A673 (cell line): ENCODE results near the gene PPM1E.

ENCODE experiments used
- EZH2 ChIP-seq: fragments of 200-600 bp; sonication (generic); IDR thresholded peaks from 2 replicates; pipeline ENCODE4 v1.6.1; 2017; ENCODE audit warnings: borderline replicate concordance, low read depth, mild to moderate bottlenecking, mixed read lengths, antibody characterized with exemption, low read length; ENCODE audit not compliant: poor library complexity, severe bottlenecking
- TF ChIP-seq, protein P1 (sequence below): fragments of 300-800, 200-600 bp; sonication (generic); conservative IDR thresholded peaks from 2 replicates; pipeline ENCODE4 v1.5.1; 2017; ENCODE audit warnings: low read depth, mild to moderate bottlenecking, antibody characterized with exemption, low read length, moderate library complexity, mixed read lengths

DNA sequence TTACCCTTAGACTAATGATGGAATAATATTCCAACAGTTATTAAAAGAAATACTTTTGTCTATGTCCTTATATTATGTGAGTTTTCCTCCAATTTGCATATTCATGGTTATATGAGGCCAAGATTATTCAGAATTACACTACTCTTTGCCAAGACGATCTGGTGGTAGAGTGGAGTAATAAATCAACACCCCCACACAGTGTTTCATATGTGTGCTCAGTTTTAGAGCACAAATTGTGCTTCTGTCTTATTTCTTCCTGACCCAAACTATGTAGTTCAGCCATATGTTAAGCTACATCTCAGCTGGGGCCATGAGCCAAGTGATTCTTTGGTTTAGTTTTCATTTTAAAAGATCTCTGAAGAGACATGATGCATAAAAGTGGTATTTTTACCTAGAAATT, 26.9 kb upstream of the PPM1E start:
- TF ChIP-seq, protein P1, sequence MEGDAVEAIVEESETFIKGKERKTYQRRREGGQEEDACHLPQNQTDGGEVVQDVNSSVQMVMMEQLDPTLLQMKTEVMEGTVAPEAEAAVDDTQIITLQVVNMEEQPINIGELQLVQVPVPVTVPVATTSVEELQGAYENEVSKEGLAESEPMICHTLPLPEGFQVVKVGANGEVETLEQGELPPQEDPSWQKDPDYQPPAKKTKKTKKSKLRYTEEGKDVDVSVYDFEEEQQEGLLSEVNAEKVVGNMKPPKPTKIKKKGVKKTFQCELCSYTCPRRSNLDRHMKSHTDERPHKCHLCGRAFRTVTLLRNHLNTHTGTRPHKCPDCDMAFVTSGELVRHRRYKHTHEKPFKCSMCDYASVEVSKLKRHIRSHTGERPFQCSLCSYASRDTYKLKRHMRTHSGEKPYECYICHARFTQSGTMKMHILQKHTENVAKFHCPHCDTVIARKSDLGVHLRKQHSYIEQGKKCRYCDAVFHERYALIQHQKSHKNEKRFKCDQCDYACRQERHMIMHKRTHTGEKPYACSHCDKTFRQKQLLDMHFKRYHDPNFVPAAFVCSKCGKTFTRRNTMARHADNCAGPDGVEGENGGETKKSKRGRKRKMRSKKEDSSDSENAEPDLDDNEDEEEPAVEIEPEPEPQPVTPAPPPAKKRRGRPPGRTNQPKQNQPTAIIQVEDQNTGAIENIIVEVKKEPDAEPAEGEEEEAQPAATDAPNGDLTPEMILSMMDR: no peak
- no peak for TF ChIP-seq EZH2
